ENCODE measurements around the gene NAB2. TPM values are rescaled to one million over a fixed set of nuclear protein-coding genes. Genes with fewer than 3 reads are reported as not detected.

NAB2 gene
- total and polyA plus RNA-seq, 9 of the 15 experiments (the other 6 are each of a cell fraction or from before 2014, with no cell fraction given): 0.45 to 40.9 (median 20.4) TPM

GRCh38 chr12:57095440-57095839, 6.5 kb downstream of the NAB2 start (continued):
- no peak for TF ChIP-seq MXD1 (CRISPR knock-in tag; IDR thresholded peaks at IDR 0.05; ENCODE audit: borderline replicate concordance, poor library complexity, severe bottlenecking)
- TF ChIP-seq ZSCAN32 (CRISPR knock-in tag; IDR thresholded peaks at IDR 0.05): no peak

GRCh38 chr12:57096099-57096572, 7.2 kb downstream of the NAB2 start:
- no peaks in the 10 kb centered on the region for H3K9me3 ChIP-seq (replicated peaks; ENCODE audit: control insufficient read depth, insufficient read depth, low read depth, low read length)
- no peak overlapping the region for H3K4me3 ChIP-seq
- peaks cover 75% of the 10 kb centered on the region for H3K36me3 ChIP-seq (ENCODE audit: control insufficient read depth, insufficient read depth, low read length)
- intact Hi-C loops (cut with micrococcal nuclease) (no loop called here), in situ Hi-C loops (cut with MboI) (no loop called here)
- no peak overlapping the region for H3K4me2 ChIP-seq (ENCODE audit: insufficient read depth, low read length)
- ATAC-seq (no peak), FAIRE-seq (no peak), DNase-seq (ENCODE audit: extremely low read depth in 1 of 4, low spot score in 3 of 4) (peak; percentile 13 to 25 (median 20))
- H3K9me1 ChIP-seq (ENCODE audit: control insufficient read depth, insufficient read depth, low read length): no peaks in the 10 kb centered on the region
- H2AFZ ChIP-seq (ENCODE audit: low read depth, low read length): no peak overlapping the region
- 92% methylated on average over 6 of the region's 6 CpGs for WGBS (ENCODE audit: insufficient coverage, low coverage, missing lambda C conversion rate)
- ChIA-PET CTCF (ENCODE audit: low intra/inter-chr PET ratio) (no interaction called here), POLR2A (interaction anchor here (0.9 to 5.1 kb wide), 5 partner anchors 8 to 19 kb away, joined by 3 to 32 read pairs (median 5); partner anchors contain the start of gene STAT6)
- no peaks in the 10 kb centered on the region; a peak in 1 of 5 replicates for H3K27me3 ChIP-seq (ENCODE audit: control insufficient read depth in 2 of 2, insufficient read depth in 2 of 2, low read length in 2 of 2)
- peaks cover 18% of the 10 kb centered on the region for H3K79me2 ChIP-seq (ENCODE audit: control insufficient read depth, insufficient read depth, low read length)
- BruUV-seq (replicated peaks): no TSS peak
- peak overlapping the region; percentile 34; the same call in 1 of the 3 replicates for H3K27ac ChIP-seq (ENCODE audit: extremely low read depth, low read depth, low read length)
- H3K4me1 ChIP-seq (replicated peaks in 1 of 2; ENCODE audit: control insufficient read depth in 2 of 2, insufficient read depth in 2 of 2, low read length in 2 of 2): peaks cover 37 to 60% of the 10 kb centered on the region in 2 experiments
- no peaks in the 10 kb centered on the region; the same call in 1 of the 2 replicates for H4K20me1 ChIP-seq (replicated peaks; ENCODE audit: control insufficient read depth, insufficient read depth, low read length)
- peak overlapping the region in 1 of 2 experiments; percentile 81; a peak in 2 of 4 replicates for H3K9ac ChIP-seq (ENCODE audit: insufficient read depth in 1 of 2, low read depth in 2 of 2, low read length in 2 of 2)
- TF ChIP-seq CBX2 (IDR thresholded peaks at IDR 0.05; ENCODE audit: insufficient read depth, low read length, poor library complexity, severe bottlenecking): no peak
- no peak for TF ChIP-seq ESRRB (CRISPR knock-in tag; IDR thresholded peaks at IDR 0.05; ENCODE audit: borderline replicate concordance)
- no peak for TF ChIP-seq ZSCAN29 (IDR thresholded peaks at IDR 0.05)
- TF ChIP-seq E2F3 (CRISPR knock-in tag; IDR thresholded peaks at IDR 0.05): no peak
- TF ChIP-seq MYNN (IDR thresholded peaks at IDR 0.05): peak; percentile 72; the same call in 1 of the 2 replicates
- TF ChIP-seq MYNN (CRISPR knock-in tag; IDR thresholded peaks at IDR 0.05): no peak
- no peak for TF ChIP-seq CBX5 (IDR thresholded peaks at IDR 0.05; ENCODE audit: borderline replicate concordance, low read depth)
- no peak for TF ChIP-seq NFXL1 (CRISPR knock-in tag; IDR thresholded peaks at IDR 0.05)
- TF ChIP-seq STAT6 (CRISPR knock-in tag; IDR thresholded peaks at IDR 0.05): peak; percentile 51; the same call in 1 of the 2 replicates
- TF ChIP-seq ARID4B (CRISPR knock-in tag; IDR thresholded peaks at IDR 0.05): no peak
- TF ChIP-seq TCF15 (CRISPR knock-in tag; IDR thresholded peaks at IDR 0.05): no peak

Data from K562 (cell line).